ENCODE results near the gene RINT1. TPM values are rescaled to one million over a fixed set of nuclear protein-coding genes. Genes with fewer than 3 reads are reported as not detected.

The RINT1 gene
- total RNA-seq = 16.5 and 18.9 TPM in 2 replicates

GRCh38 chr7:105531792-105532671, at the start of gene RINT1:
Gene RINT1 (plus strand): TSS chr7:105532201. CDS start chr7:105532316, 115 bp downstream.

GRCh38 chr7:105521717-105522463, 10.1 kb upstream of the RINT1 start, which contains the start of gene PUS7:
Gene PUS7 (minus strand): TSS chr7:105522271. CDS start chr7:105508512, 13,759 bp downstream.

GRCh38 chr7:105581066-105581811, 49.2 kb downstream of the RINT1 start, which contains the start of gene EFCAB10:
Gene EFCAB10 (minus strand): TSS chr7:105581493. CDS start chr7:105581463, 30 bp downstream.

Other genes starting within 250 kb of the RINT1 start
- 31.6 and 33.4 TPM in 2 replicates for gene SRPK2, start 143.3 kb upstream of the RINT1 start, total RNA-seq
- 8.6 and 14.2 TPM in 2 replicates for gene PUS7, start 9.9 kb upstream of the RINT1 start, total RNA-seq
- 0.33 and 0.39 TPM in 2 replicates for gene EFCAB10, start 49.3 kb downstream of the RINT1 start, total RNA-seq

All from placental epithelial cell (primary cell).